Measurements from ENCODE around the gene GRPR.
"Not testable (repeated sequence)": the region's sequence is repeated elsewhere in the genome, so short reads cannot be mapped to it uniquely, and the experiment has no call there.

GRPR gene

DNA sequence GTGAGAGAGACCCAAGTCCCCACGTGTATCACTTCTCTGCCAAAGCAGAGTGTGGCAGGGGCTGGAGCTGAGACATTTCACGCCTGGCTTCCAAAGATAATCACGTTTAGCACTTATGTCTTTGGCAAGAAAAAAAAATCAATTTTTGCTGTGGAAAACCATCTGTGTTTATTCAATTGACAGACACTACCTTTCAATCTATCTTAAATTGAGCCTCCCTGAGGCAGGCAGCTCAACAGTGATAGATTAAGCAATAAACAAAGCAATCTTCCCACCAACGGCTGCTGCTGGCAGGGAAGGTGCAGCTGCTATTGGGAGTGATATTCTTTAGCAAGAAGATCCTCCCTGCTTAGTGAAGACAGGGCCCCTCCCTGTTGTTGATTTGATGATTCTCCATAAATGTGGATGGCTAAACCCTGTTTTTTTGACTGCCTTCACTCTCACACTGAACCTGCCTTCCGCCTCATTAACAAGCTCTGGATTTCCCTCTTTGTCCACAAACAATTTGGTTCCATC is 32.3 kb downstream of the GRPR start:
- Histone ChIP-seq H3K36me3 (no peaks in the 10 kb centered on the region), H3K27ac (no peak overlapping the region), H3K9me3 (ENCODE audit: severe bottlenecking) (no peaks in the 10 kb centered on the region), H3K27me3 (ENCODE audit: insufficient read depth, low read depth, severe bottlenecking) (peaks cover 71% of the 10 kb centered on the region), H3K4me3 (ENCODE audit: low read depth, low read length) (no peak overlapping the region)
- TF ChIP-seq, protein P1, sequence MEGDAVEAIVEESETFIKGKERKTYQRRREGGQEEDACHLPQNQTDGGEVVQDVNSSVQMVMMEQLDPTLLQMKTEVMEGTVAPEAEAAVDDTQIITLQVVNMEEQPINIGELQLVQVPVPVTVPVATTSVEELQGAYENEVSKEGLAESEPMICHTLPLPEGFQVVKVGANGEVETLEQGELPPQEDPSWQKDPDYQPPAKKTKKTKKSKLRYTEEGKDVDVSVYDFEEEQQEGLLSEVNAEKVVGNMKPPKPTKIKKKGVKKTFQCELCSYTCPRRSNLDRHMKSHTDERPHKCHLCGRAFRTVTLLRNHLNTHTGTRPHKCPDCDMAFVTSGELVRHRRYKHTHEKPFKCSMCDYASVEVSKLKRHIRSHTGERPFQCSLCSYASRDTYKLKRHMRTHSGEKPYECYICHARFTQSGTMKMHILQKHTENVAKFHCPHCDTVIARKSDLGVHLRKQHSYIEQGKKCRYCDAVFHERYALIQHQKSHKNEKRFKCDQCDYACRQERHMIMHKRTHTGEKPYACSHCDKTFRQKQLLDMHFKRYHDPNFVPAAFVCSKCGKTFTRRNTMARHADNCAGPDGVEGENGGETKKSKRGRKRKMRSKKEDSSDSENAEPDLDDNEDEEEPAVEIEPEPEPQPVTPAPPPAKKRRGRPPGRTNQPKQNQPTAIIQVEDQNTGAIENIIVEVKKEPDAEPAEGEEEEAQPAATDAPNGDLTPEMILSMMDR (IDR thresholded peaks at IDR 0.05; ENCODE audit: low read depth, low read length): no peak
- DNase-seq: no peak

DNA sequence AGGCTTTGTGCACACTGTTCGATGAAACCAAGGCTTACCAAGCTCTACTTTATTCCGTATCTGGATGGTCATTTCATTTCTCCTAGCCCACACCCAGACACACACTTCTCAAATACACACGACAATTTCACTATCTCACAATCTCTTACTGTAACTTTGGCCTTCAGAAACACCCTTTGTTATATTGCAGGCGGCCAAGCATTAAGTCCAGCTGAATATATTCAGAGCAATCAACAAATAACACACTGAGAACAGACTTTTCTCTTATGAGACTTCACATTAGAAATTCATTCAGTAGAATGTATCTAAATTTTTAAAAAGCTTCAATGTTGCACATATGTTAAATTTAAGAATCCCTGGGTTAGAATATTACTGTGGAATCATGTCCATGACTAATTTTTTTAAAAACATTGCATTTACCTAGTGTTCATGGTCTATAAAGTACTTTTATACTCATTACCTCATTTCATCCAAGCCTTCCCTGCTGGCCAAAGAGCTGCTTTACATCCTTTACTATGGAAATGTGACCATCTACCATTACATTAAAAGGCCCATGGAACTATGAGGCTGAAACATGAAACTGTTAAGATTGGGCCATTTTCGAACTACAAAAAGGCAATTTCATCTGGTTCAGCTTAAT is 33.4 kb downstream of the GRPR start:
- TF ChIP-seq, protein P1 (IDR thresholded peaks at IDR 0.05; ENCODE audit: low read depth, low read length): no peak
- H3K27me3 ChIP-seq (ENCODE audit: insufficient read depth, low read depth, severe bottlenecking): peaks cover 70% of the 10 kb centered on the region
- H3K36me3 ChIP-seq: no peaks in the 10 kb centered on the region
- H3K4me3 ChIP-seq (ENCODE audit: low read depth, low read length): no peak overlapping the region
- DNase-seq: no peak
- no peaks in the 10 kb centered on the region for H3K9me3 ChIP-seq (ENCODE audit: severe bottlenecking)
- H3K27ac ChIP-seq: no peak overlapping the region

DNA sequence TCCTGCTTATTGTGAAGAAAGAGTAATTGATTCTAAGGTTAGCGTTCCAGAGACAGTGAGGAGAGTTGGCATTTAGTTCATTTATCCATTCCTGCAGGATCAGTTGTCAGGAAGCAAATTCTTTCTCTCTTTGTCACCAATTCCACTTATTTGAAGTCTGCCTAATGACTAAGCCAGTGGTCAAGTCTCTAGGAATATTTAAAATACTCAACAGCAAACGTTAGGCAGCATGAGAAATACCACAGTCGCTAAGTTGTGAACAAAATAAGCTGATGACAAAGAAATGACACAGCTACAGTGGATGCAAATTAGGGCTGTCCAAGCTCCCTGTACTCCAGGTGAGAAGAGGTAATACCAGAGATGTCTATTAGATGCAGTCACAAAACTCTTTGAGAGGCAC is 37.4 kb downstream of the GRPR start:
- no peak overlapping the region for H3K27ac ChIP-seq
- no peaks in the 10 kb centered on the region for H3K9me3 ChIP-seq (ENCODE audit: severe bottlenecking)
- TF ChIP-seq, protein P1 (IDR thresholded peaks at IDR 0.05; ENCODE audit: low read depth, low read length): no peak
- no peak for DNase-seq
- no peaks in the 10 kb centered on the region for H3K36me3 ChIP-seq
- H3K27me3 ChIP-seq (ENCODE audit: insufficient read depth, low read depth, severe bottlenecking): peaks cover 54% of the 10 kb centered on the region
- H3K4me3 ChIP-seq (ENCODE audit: low read depth, low read length): no peak overlapping the region

DNA sequence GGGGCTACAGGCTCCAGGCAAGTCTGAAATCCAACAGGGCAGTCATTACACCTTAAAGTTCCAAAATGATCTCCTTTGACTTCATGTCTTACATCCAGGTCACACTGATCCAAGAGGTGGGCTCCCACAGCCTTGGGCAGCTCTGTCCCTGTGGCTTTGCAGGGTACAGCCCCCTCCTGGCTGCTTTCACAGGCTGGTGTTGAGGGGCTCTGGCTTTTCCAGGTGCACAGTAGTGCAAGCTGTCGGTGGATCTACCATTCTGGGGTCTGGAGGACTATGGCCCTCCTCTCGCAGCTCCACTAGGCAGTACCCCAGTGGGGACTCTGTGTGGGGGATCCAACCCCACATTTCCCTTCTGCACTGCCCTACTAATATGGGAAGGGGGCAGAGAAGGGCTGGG is 37.8 kb downstream of the GRPR start:
- H3K4me3 ChIP-seq (ENCODE audit: low read depth, low read length); H3K36me3 ChIP-seq; H3K9me3 ChIP-seq (ENCODE audit: severe bottlenecking); H3K27ac ChIP-seq; DNase-seq: not testable (repeated sequence)
- H3K27me3 ChIP-seq (ENCODE audit: insufficient read depth, low read depth, severe bottlenecking): peaks cover 56% of the 10 kb centered on the region

DNA sequence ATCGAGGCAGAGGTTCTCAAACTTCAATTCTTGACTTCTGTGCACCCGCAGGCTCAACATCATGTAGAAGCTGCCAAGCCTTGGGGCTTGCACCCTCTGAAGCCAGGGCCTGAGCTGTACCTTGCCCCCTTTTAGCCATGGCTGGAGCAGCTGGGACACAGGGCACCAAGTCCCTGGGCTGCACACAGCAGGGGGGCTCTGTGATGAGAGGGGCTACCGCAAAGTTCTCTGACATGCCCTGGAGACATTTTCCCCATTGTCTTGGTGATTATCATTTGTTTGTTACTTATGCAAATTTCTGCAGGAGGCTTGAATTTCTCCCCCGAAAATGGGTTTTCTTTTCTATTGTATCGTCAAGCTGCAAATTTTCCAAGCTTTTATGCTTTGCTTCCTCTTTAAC is 39.0 kb downstream of the GRPR start:
- Histone ChIP-seq H3K36me3 (no peaks in the 10 kb centered on the region), H3K4me3 (ENCODE audit: low read depth, low read length) (no peak overlapping the region), H3K9me3 (ENCODE audit: severe bottlenecking) (no peaks in the 10 kb centered on the region), H3K27ac (no peak overlapping the region), H3K27me3 (ENCODE audit: insufficient read depth, low read depth, severe bottlenecking) (peaks cover 58% of the 10 kb centered on the region)
- DNase-seq: no peak
- TF ChIP-seq, protein P1 (IDR thresholded peaks at IDR 0.05; ENCODE audit: low read depth, low read length): no peak

DNA sequence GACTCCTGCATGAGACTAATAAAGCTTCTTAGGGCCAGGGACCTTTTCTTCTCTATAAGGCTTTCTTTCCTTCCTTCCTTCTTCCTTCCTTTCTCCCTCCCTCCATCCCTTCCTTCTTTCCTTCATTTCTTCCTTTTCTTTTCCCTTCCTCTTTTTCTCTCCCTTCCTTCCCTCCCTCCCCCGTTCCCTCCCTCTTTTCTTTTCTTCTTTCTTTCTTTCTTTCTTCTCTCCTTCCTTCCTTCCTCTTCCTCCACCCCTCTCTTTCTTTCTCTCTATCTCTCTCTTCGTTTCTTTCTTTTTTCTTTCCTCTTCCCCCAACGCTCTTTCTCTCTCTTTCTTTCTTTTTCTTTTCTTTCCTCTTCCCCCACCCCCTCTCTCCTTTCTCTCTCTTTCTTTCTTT is 41.4 kb downstream of the GRPR start:
- no peaks in the 10 kb centered on the region for H3K9me3 ChIP-seq (ENCODE audit: severe bottlenecking)
- TF ChIP-seq, protein P1 (IDR thresholded peaks at IDR 0.05; ENCODE audit: low read depth, low read length): no peak
- no peak overlapping the region for H3K4me3 ChIP-seq (ENCODE audit: low read depth, low read length)
- H3K36me3 ChIP-seq: no peaks in the 10 kb centered on the region
- no peak overlapping the region for H3K27ac ChIP-seq
- peaks cover 62% of the 10 kb centered on the region for H3K27me3 ChIP-seq (ENCODE audit: insufficient read depth, low read depth, severe bottlenecking)
- DNase-seq: no peak
